ENCODE results near the gene PCDHGA2.
"Not testable (repeated sequence)": the region's sequence is repeated elsewhere in the genome, so short reads cannot be mapped to it uniquely, and the experiment has no call there.

Gene PCDHGA2

GRCh38 chr5:141374627-141375026, 36.1 kb downstream of the PCDHGA2 start:
- ATAC-seq (ENCODE audit: insufficient read depth, low read depth) (no peak), DNase-seq (no peak)
- TF ChIP-seq EZH2 (IDR thresholded peaks at IDR 0.05; ENCODE audit: borderline replicate concordance, low read depth, low read length, severe bottlenecking), result no peak
- TF ChIP-seq, protein P1, sequence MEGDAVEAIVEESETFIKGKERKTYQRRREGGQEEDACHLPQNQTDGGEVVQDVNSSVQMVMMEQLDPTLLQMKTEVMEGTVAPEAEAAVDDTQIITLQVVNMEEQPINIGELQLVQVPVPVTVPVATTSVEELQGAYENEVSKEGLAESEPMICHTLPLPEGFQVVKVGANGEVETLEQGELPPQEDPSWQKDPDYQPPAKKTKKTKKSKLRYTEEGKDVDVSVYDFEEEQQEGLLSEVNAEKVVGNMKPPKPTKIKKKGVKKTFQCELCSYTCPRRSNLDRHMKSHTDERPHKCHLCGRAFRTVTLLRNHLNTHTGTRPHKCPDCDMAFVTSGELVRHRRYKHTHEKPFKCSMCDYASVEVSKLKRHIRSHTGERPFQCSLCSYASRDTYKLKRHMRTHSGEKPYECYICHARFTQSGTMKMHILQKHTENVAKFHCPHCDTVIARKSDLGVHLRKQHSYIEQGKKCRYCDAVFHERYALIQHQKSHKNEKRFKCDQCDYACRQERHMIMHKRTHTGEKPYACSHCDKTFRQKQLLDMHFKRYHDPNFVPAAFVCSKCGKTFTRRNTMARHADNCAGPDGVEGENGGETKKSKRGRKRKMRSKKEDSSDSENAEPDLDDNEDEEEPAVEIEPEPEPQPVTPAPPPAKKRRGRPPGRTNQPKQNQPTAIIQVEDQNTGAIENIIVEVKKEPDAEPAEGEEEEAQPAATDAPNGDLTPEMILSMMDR (IDR thresholded peaks at IDR 0.05; ENCODE audit: borderline replicate concordance, extremely low read depth, low read length, poor library complexity, severe bottlenecking), result no peak
- Histone ChIP-seq H3K4me3 (ENCODE audit: low read depth in 1 of 2, low read length in 2 of 2) (no peak overlapping the region), H2AFZ (ENCODE audit: low read depth, low read length) (no peak overlapping the region), H3K36me3 (ENCODE audit: insufficient read depth, low read length) (no peaks in the 10 kb centered on the region), H3K79me2 (ENCODE audit: insufficient read depth, low read length) (no peaks in the 10 kb centered on the region), H3K4me1 (ENCODE audit: insufficient read depth, low read length) (no peaks in the 10 kb centered on the region), H4K20me1 (ENCODE audit: insufficient read depth, low read length) (no peaks in the 10 kb centered on the region), H3K9me3 (ENCODE audit: insufficient read depth, low read length, severe bottlenecking) (no peaks in the 10 kb centered on the region), H3K27me3 (ENCODE audit: insufficient read depth, low read length, poor library complexity) (peaks cover 4% of the 10 kb centered on the region), H3K9ac (ENCODE audit: low read depth, low read length) (no peak overlapping the region), H3K4me2 (ENCODE audit: insufficient read depth, low read length) (no peak overlapping the region), H3K27ac (ENCODE audit: low read length) (no peak overlapping the region)

GRCh38 chr5:141375444-141376155, 37.0 kb downstream of the PCDHGA2 start:
- not testable (repeated sequence) for DNase-seq; H3K4me2 ChIP-seq (ENCODE audit: insufficient read depth, low read length)
- TF ChIP-seq, protein P1 (IDR thresholded peaks at IDR 0.05; ENCODE audit: borderline replicate concordance, extremely low read depth, low read length, poor library complexity, severe bottlenecking), result peak; percentile 19

GRCh38 chr5:141382469-141383294, 44.1 kb downstream of the PCDHGA2 start, which contains the start of gene PCDHGA7:
PCDHGA7 (plus strand) TSS chr5:141382742; CDS start chr5:141382900, 158 bp downstream.
- TF ChIP-seq EZH2 (IDR thresholded peaks at IDR 0.05; ENCODE audit: borderline replicate concordance, low read depth, low read length, severe bottlenecking), result no peak
- TF ChIP-seq, protein P1 (IDR thresholded peaks at IDR 0.05; ENCODE audit: borderline replicate concordance, extremely low read depth, low read length, poor library complexity, severe bottlenecking), result no peak
- no peak within 1 kb of the TSS for H2AFZ ChIP-seq (ENCODE audit: low read depth, low read length)

More at GRCh38 chr5:141375444-141376155, 37.0 kb downstream of the PCDHGA2 start:
- not testable (repeated sequence) for H3K9ac ChIP-seq (ENCODE audit: low read depth, low read length); H4K20me1 ChIP-seq (ENCODE audit: insufficient read depth, low read length); H3K9me3 ChIP-seq (ENCODE audit: insufficient read depth, low read length, severe bottlenecking); ATAC-seq (ENCODE audit: insufficient read depth, low read depth); H3K4me3 ChIP-seq (ENCODE audit: low read depth in 1 of 2, low read length in 2 of 2); H2AFZ ChIP-seq (ENCODE audit: low read depth, low read length); H3K27ac ChIP-seq (ENCODE audit: low read length); H3K27me3 ChIP-seq (ENCODE audit: insufficient read depth, low read length, poor library complexity); H3K79me2 ChIP-seq (ENCODE audit: insufficient read depth, low read length); H3K4me1 ChIP-seq (ENCODE audit: insufficient read depth, low read length); H3K36me3 ChIP-seq (ENCODE audit: insufficient read depth, low read length)

More at GRCh38 chr5:141382469-141383294, 44.1 kb downstream of the PCDHGA2 start, which contains the start of gene PCDHGA7:
- ATAC-seq (ENCODE audit: insufficient read depth, low read depth), result no peak
- Histone ChIP-seq H4K20me1 (ENCODE audit: insufficient read depth, low read length) (no peaks in the 10 kb centered on the region), H3K9ac (ENCODE audit: low read depth, low read length) (no peak within 1 kb of the TSS), H3K36me3 (ENCODE audit: insufficient read depth, low read length) (no peaks in the 10 kb centered on the region), H3K79me2 (ENCODE audit: insufficient read depth, low read length) (no peaks in the 10 kb centered on the region), H3K27ac (ENCODE audit: low read length) (no peak within 1 kb of the TSS), H3K4me1 (ENCODE audit: insufficient read depth, low read length) (no peaks in the 10 kb centered on the region), H3K27me3 (ENCODE audit: insufficient read depth, low read length, poor library complexity) (no peaks in the 10 kb centered on the region), H3K4me2 (ENCODE audit: insufficient read depth, low read length) (no peak within 1 kb of the TSS), H3K4me3 (ENCODE audit: low read depth in 1 of 2, low read length in 2 of 2) (no peak within 1 kb of the TSS), H3K9me3 (ENCODE audit: insufficient read depth, low read length, severe bottlenecking) (no peaks in the 10 kb centered on the region)
- no peak for DNase-seq
